ENCODE data around the gene TNFRSF12A. TPM values are rescaled to one million over a fixed set of nuclear protein-coding genes. Genes with fewer than 3 reads are reported as not detected.
A peak's percentile ranks its signal among the peaks of the same experiment; 100 is the strongest.

The TNFRSF12A gene
- total and polyA plus RNA-seq, 9 of the 15 experiments (the other 6 are each of a cell fraction or from before 2014, with no cell fraction given): 0.41 to 61.8 (median 26.5) TPM

GRCh38 chr16:3021449-3022207, 1.5 kb downstream of the TNFRSF12A start (continued):
- TF ChIP-seq TSHZ1 (CRISPR knock-in tag; IDR thresholded peaks at IDR 0.05): no peak
- no peak for TF ChIP-seq TFAM (CRISPR knock-in tag; conservative IDR thresholded peaks at IDR 0.05)
- no peak for TF ChIP-seq ZNF124 (CRISPR knock-in tag; IDR thresholded peaks at IDR 0.05)
- no peak for TF ChIP-seq ATF1 (CRISPR knock-in tag; IDR thresholded peaks at IDR 0.05)
- no peak for TF ChIP-seq ATF1 (tag; IDR thresholded peaks at IDR 0.05)
- TF ChIP-seq KLF10 (CRISPR knock-in tag; IDR thresholded peaks at IDR 0.05): no peak
- no peak for TF ChIP-seq SRSF7 (optimal IDR thresholded peaks at IDR 0.05; ENCODE audit: low read depth, low read length)
- no peak for TF ChIP-seq MITF (IDR thresholded peaks at IDR 0.05)
- no peak for TF ChIP-seq SAFB (IDR thresholded peaks at IDR 0.05; ENCODE audit: borderline replicate concordance, low read depth, low read length)
- no peak for TF ChIP-seq FOXJ2 (tag; IDR thresholded peaks at IDR 0.05)
- TF ChIP-seq ZNF707 (CRISPR knock-in tag; conservative IDR thresholded peaks at IDR 0.05): no peak
- no peak for TF ChIP-seq PHB2 (IDR thresholded peaks at IDR 0.05; ENCODE audit: low read depth)
- peak; percentile 52; the same call in 1 of the 2 replicates for TF ChIP-seq ETV5 (CRISPR knock-in tag; IDR thresholded peaks at IDR 0.05; ENCODE audit: low read depth)
- TF ChIP-seq FOS (IDR thresholded peaks at IDR 0.05; ENCODE audit: extremely low read depth, insufficient read length): no peak
- no peak for TF ChIP-seq SMARCA5 (IDR thresholded peaks at IDR 0.05)
- TF ChIP-seq HOMEZ (CRISPR knock-in tag; IDR thresholded peaks at IDR 0.05): no peak
- no peak for TF ChIP-seq SAP30 (IDR thresholded peaks at IDR 0.05; ENCODE audit: borderline replicate concordance, insufficient read depth, low read depth, low read length, poor library complexity, severe bottlenecking)
- no peak for TF ChIP-seq SRSF1 (IDR thresholded peaks at IDR 0.05; ENCODE audit: low read depth, low read length)
- no peak for TF ChIP-seq ZNF586 (CRISPR knock-in tag; conservative IDR thresholded peaks at IDR 0.05)
- no peak for TF ChIP-seq NR2C2 (CRISPR knock-in tag; IDR thresholded peaks at IDR 0.05)
- no peak for TF ChIP-seq NR2C2 (tag; IDR thresholded peaks at IDR 0.05)
- no peak for TF ChIP-seq SREBF1 (IDR thresholded peaks at IDR 0.05; ENCODE audit: borderline replicate concordance, low read depth, low read length)
- TF ChIP-seq ZNF324 (CRISPR knock-in tag; IDR thresholded peaks at IDR 0.05): no peak
- no peak for TF ChIP-seq ZNF133 (CRISPR knock-in tag; IDR thresholded peaks at IDR 0.05)
- TF ChIP-seq HDGF (IDR thresholded peaks at IDR 0.05): no peak; the same call in 1 of the 2 replicates
- TF ChIP-seq ZNF134 (CRISPR knock-in tag; conservative IDR thresholded peaks at IDR 0.05): no peak

All from K562 (cell line).